NT2/D1 (cell line): ENCODE results near the gene HRH1.

ENCODE experiments used
- SUZ12 ChIP-seq: IDR thresholded peaks from 2 replicates; pipeline ENCODE4 v1.6.1; 2011; ENCODE audit not compliant: insufficient read length, insufficient read depth; ENCODE audit errors: extremely low read depth
- YY1 ChIP-seq: IDR thresholded peaks from 2 replicates; pipeline ENCODE4 v1.6.1; 2011; ENCODE audit not compliant: insufficient read length, insufficient read depth
- ZNF274 ChIP-seq: IDR thresholded peaks from 2 replicates; pipeline ENCODE4 v1.6.1; 2011; ENCODE audit warnings: mild to moderate bottlenecking, low read depth, low read length

- TF ChIP-seq YY1 = no peak
- TF ChIP-seq ZNF274 = no peak
- no peak for TF ChIP-seq SUZ12
These were observed at the start of gene HRH1 for GRCh38 chr3:11154036-11154952.
